HG03108 (cell line): ENCODE measurements around the gene RPS8.
A peak's percentile ranks its signal among the peaks of the same experiment; 100 is the strongest.
"Not testable (repeated sequence)": the region's sequence is repeated elsewhere in the genome, so short reads cannot be mapped to it uniquely, and the experiment has no call there.

Experiments
- ATAC-seq: cut with Tn5 transposase; IDR thresholded peaks from one replicate; pipeline ENCODE4 v1.9.1; 2021; ENCODE audit warnings: moderate library complexity; ENCODE audit not compliant: unreplicated experiment

RPS8 gene

DNA sequence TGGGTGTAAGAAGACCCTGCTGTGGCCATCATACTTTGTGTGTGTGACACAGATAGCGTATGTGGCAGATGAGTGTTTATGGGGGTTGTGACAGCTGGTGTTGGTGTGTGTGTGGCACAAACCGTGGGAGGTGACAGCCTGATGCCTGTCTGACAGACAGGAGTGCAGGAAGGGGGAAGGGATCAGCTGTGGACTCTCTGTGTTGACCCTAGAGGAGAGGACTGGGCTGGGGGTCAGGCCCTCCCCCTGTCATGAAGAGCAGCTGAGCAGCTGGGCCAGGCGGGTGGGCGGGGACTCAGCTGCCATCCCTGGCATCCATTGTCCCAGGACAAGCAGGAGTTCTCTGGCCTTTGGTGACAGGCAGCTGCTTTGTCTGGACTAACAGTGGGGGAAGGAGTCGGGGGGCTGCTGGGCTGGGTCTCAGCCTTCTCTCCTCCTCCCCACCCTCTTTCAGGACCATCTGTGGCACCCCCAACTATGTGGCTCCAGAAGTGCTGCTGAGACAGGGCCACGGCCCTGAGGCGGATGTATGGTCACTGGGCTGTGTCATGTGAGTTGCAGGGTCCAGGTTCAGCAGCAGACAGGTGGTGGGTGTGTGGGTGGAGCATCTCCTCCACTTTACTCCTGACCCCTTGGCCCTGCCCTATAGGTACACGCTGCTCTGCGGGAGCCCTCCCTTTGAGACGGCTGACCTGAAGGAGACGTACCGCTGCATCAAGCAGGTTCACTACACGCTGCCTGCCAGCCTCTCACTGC lies 27.1 kb downstream of the RPS8 start:
- ATAC-seq, result no peak

GRCh38 chr1:44803062-44803311 lies 27.6 kb downstream of the RPS8 start:
- no peak for ATAC-seq

DNA sequence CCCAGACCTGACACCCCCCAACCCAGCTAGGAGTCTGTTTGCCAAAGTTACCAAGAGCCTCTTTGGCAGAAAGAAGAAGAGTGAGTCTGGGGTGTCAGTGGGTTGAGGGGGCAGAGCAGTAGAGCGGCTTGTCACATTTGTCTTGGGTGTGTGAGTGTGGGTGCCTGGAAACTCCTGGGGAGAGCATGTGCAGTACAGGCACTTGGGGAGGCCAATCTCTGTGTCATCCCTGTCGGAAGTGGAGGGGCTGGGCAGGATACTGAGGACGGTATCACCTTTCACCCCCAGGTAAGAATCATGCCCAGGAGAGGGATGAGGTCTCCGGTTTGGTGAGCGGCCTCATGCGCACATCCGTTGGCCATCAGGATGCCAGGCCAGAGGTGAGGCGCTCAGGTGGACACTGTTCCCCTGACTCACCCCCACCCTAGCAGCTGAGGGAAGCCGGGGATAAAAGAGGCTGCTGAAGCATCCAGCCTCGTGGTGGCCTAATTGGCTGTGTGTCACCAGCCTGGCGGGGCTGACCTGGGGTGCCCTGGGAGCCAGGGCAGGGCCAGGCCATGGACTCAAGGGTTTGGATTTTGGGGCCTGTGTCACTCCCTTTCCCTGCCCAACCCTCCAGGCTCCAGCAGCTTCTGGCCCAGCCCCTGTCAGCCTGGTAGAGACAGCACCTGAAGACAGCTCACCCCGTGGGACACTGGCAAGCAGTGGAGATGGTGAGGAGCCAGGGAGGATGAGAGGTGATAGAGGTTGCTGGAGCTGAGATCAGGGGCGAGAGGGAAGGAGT lies 28.2 kb downstream of the RPS8 start:
- ATAC-seq, result no peak

DNA sequence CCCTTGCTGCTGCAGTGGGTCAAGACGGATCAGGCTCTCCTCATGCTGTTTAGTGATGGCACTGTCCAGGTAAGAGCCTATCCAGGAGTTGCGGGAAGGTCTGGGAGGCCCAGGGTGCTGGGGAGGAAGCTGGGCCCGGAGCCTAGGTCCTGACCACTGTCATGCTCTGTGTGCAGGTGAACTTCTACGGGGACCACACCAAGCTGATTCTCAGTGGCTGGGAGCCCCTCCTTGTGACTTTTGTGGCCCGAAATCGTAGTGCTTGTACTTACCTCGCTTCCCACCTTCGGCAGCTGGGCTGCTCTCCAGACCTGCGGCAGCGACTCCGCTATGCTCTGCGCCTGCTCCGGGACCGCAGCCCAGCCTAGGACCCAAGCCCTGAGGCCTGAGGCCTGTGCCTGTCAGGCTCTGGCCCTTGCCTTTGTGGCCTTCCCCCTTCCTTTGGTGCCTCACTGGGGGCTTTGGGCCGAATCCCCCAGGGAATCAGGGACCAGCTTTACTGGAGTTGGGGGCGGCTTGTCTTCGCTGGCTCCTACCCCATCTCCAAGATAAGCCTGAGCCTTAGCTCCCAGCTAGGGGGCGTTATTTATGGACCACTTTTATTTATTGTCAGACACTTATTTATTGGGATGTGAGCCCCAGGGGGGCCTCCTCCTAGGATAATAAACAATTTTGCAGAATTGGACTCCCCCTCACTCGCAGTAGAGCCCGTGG lies 30.1 kb downstream of the RPS8 start:
- no peak for ATAC-seq

- no peak for ATAC-seq
Observed at GRCh38 chr1:44806025-44806703, 30.8 kb downstream of the RPS8 start.

DNA sequence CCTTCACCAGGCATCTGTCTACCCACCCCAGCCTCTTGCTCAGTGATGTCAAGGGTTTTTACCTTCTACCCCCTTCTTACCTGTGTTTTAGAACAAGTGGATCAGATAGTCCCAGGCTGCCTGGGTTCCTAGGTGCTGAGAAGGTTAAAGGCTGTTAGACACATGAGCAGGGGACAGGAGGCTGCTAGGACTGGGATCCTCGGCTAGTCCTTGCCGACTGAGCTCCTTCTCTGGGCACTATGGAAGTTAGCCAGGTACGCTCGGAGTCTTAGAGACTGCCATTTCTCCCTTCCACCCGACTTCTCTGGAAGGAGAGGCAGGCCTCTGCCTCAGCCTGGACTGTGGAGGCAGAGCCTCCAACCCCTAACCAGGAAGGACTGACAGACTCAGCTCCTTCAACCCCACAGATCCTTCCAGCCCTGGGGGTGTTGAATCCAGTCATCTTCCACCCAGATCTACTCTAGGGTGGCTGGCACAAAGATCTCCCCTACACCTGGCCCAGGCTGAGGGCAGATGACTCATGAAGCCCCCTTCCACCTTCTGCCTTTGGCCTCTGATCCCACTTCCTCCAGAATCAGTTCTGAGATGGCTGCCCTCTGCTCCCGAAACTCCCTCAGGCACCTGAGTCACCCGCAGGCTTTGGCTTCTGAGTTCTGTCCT lies 31.5 kb downstream of the RPS8 start, which contains the start of gene DYNLT4:
Gene DYNLT4, minus strand, starts transcription at position 648 of the 660 bp plus-strand sequence. CDS start 683 bp downstream, outside the sequence.
- ATAC-seq, result no peak

DNA sequence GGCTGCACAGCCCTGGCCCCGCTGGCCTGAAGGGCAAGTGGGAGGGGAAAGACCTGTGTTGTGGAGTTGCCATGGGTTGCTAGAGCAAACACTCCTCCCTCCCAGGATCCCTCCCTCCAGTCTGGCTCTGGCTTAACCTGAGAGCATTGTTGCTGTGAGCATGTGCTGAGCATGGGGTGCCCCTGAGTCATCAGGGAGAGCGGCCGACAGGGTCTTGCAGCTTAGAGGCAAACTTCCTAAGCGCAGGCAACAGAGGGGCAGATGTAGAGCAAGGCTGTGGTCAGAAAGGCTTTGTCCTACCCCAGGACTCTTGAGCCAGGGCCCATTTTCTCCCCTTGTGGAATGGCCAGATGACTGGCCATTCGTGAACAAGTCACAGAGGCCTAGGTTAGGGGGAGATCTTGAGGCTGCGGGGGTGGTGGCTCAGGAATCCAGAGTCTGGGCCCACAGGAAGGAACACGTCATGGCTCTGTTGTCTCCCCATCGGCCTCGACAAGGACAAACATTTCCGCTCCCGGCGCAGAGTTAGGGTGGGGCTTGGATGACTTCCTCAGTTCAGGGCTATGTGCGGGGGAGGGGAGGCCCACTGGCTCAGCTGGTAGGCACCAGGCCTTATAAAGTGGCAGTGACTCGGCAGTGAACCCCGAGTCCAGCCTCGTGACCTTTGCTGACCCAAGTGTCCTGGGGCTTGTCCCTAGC lies 32.2 kb downstream of the RPS8 start:
- peak; percentile 30 for ATAC-seq

DNA sequence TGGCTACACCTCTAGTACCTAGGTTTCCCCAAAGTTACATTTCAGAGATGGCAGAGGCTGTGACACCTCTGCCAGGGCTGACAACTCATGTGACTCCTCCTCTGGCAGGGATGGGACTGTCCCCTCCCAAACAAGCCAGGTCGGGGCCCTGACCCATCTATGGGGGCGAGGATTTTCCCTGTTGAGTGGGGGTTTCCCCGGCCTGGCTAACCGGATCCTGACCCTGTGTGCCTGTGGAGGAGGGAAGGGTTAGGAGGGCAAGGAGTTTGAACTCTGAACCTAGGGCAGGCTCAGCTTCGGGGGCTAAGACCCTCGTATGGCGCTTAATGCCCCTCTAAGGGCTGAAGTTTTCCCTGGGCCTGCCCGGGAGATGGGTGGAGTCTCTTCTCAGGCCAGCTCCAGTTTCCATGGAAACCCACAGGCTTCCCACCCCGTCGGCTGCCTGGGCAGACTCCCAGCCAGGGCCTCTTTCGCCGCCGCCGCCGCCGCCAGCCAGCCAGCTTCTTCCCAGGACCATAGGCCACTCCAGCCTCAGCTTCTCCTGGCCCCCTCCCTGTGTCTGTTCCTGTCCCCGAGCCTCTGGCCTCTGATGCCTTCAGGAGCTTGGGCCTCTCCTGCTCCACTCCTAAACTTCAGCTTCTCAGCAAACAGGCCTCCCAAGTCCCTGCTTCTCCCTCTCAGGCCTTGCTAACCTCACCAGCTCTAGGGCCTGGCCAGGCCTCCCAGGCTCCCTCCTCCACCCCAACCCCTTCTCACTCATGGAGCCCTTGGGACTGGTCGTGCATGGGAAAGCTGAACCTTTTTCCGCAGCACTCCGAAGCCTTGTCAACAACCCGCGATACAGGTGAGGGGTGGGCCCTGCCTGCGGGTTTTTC lies 33.0 kb downstream of the RPS8 start, which contains the start of gene BTBD19:
Gene BTBD19, plus strand, starts transcription at position 461 of the 875 bp plus-strand sequence. Its CDS starts 298 bp downstream, at position 759.
- peak; percentile 32 for ATAC-seq

- ATAC-seq, result peak; percentile 33
Observed at GRCh38 chr1:44808938-44809917, 33.9 kb downstream of the RPS8 start.

GRCh38 chr1:44810101-44810761 lies 34.9 kb downstream of the RPS8 start:
- ATAC-seq, result no peak

- ATAC-seq, result not testable (repeated sequence)
Observed at GRCh38 chr1:44810762-44811105, 35.4 kb downstream of the RPS8 start.

- ATAC-seq, result no peak
Observed at GRCh38 chr1:44811234-44811633, 35.9 kb downstream of the RPS8 start.

DNA sequence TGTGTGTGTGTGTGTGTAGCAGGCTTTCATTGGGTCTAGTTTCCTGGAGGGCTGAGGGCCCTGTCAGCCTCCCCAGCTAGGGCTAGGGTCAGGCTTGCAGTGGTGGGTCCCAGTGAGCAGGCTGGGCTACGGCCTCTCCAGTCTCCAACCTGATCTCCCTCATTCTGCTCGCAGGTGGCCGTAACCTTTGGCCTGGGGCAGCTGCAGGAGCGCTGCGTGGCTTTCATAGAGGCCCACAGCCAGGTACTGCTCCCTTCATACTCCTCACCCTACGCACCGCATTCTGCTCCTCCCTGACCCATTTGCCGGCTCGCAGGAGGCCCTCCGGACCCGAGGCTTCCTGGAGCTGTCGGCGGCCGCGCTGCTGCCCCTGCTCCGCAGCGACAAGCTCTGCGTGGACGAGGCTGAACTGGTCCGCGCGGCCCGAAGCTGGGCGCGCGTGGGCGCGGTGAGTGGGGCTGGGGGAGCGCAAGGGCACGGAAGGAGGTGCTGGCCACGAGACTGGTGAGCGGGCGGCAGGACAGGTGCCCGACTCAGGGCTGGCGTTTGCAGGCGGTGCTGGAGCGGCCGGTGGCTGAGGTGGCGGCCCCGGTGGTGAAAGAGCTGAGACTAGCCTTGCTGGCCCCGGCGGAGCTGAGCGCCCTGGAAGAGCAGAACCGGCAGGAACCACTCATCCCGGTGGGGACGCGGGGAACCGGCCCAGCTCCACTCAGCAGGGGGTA lies 37.6 kb downstream of the RPS8 start:
- ATAC-seq, result no peak

- not testable (repeated sequence) for ATAC-seq
Observed at GRCh38 chr1:44815926-44816325, 40.6 kb downstream of the RPS8 start.

DNA sequence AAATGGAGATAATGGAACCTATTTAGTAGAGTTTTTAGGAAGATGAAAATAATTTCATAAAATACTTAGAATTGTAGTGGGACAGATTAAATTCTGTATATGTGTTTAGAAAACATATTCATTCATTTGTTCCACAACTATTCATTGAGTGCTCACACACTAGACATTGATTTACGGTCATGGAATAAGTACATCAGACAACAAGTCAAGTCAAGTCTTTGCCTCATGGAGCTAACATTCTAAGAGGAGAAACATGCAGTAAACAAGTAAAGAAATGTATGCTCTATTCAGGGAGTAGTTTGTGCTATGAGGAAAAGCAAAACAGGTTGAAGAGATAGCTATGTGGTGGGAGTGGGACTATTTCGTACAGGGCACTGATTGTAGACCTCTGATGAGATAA lies 42.0 kb downstream of the RPS8 start:
- no peak for ATAC-seq

DNA sequence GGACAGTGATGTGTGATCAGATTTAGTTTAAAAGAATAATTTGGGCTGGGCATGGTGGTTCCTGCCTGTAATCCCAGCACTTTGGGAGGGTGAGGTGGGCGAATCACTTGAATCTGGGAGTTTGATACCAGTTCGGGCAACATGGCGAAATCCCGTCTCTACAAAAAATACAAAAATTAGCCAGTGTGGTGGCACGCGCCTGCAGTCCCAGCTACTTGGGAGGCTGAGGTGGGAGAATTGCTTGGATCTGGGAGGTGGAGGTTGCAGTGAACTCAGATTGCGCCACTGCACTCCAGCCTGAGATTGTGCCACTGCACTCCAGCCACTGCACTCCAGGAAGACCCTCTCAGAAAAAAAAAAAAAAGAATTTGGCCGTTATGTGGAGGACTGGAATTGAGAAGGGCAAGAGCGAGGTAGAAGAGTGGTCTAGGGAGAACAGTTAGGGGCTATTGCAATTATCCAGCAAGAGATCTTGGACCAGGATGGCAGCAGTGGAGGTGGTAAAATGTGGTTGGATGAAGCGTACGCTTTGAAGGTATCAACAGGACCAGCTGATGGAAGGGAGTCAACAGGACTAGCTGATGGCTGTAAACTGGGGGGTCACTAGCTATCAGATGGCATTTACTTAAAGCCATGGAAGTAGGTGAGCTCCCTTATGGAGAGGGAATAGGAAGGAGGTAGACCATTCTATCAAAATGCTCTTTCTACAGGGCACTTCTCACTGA lies 42.6 kb downstream of the RPS8 start:
- no peak for ATAC-seq
